Mesendoderm (in vitro differentiated cells): ENCODE measurements around the gene HGF.

Experiments used
- DNase-seq: peaks from one replicate; pipeline ENCODE4 v3.0.0; 2013
- H2AK5ac ChIP-seq: 2 replicates; pipeline ENCODE4 v1.6.1; 2013; ENCODE audit warnings: low read length, inconsistent platforms
- H2BK120ac ChIP-seq: 2 replicates; pipeline ENCODE4 v1.6.1; 2013; ENCODE audit warnings: low read depth, mild to moderate bottlenecking, low read length, moderate library complexity, mixed read lengths
- H2BK15ac ChIP-seq: replicated peaks from 2 replicates; pipeline ENCODE4 v1.6.1; 2013; ENCODE audit warnings: low read depth, mild to moderate bottlenecking, moderate library complexity
- H2BK5ac ChIP-seq: 2 replicates; pipeline ENCODE4 v1.6.1; 2013; ENCODE audit warnings: low read length, inconsistent platforms
- H3K18ac ChIP-seq: 2 replicates; pipeline ENCODE4 v1.6.1; 2013; ENCODE audit warnings: mild to moderate bottlenecking, low read length, mixed read lengths
- H3K23ac ChIP-seq: one replicate; pipeline ENCODE4 v1.6.1; 2013; ENCODE audit warnings: low read length
- H3K27ac ChIP-seq: 2 replicates; pipeline ENCODE4 v1.5.1; 2013; ENCODE audit warnings: low read depth, mild to moderate bottlenecking, inconsistent platforms, low read length, moderate library complexity
- H3K27me3 ChIP-seq: 2 replicates; pipeline ENCODE4 v1.6.1; 2013; ENCODE audit warnings: low read length, control low read depth, mild to moderate bottlenecking, inconsistent platforms; ENCODE audit not compliant: insufficient read depth, poor library complexity
- H3K36me3 ChIP-seq: 2 replicates; pipeline ENCODE4 v1.6.1; 2013; ENCODE audit warnings: low read length, inconsistent platforms; ENCODE audit not compliant: control insufficient read depth, insufficient read depth
- H3K4ac ChIP-seq: one replicate; pipeline ENCODE4 v1.6.1; 2013; ENCODE audit warnings: low read depth, mild to moderate bottlenecking, low read length, moderate library complexity
- H3K4me1 ChIP-seq: 2 replicates; pipeline ENCODE4 v1.6.1; 2013; ENCODE audit warnings: low read depth, low read length, inconsistent platforms; ENCODE audit not compliant: control insufficient read depth
- H3K4me2 ChIP-seq: 2 replicates; pipeline ENCODE4 v1.6.1; 2013; ENCODE audit warnings: low read length
- H3K4me3 ChIP-seq: 2 replicates; pipeline ENCODE4 v1.5.1; 2013; ENCODE audit warnings: mild to moderate bottlenecking, low read length
- H3K56ac ChIP-seq: one replicate; pipeline ENCODE4 v1.6.1; 2013; ENCODE audit warnings: low read length
- H3K79me1 ChIP-seq: 2 replicates; pipeline ENCODE4 v1.6.1; 2013; ENCODE audit warnings: low read length, inconsistent platforms
- H3K79me2 ChIP-seq: 2 replicates; pipeline ENCODE4 v1.6.1; 2013; ENCODE audit warnings: mild to moderate bottlenecking, low read length; ENCODE audit not compliant: control insufficient read depth, insufficient read depth
- H3K9ac ChIP-seq: 2 replicates; pipeline ENCODE4 v1.6.1; 2013; ENCODE audit warnings: low read length, inconsistent platforms
- H4K5ac ChIP-seq: one replicate; pipeline ENCODE4 v1.6.1; 2013; ENCODE audit warnings: low read length
- H4K8ac ChIP-seq: one replicate; pipeline ENCODE4 v1.6.1; 2013; ENCODE audit warnings: low read depth, mild to moderate bottlenecking, control low read depth, low read length, moderate library complexity
- WGBS: extraction: QIAGEN DNeasy Blood & Tissue Kit; methylation state at CpG from one replicate; pipeline ENCODE4 v1.1.7; 2013; ENCODE audit warnings: low lambda C conversion rate, missing lambda C conversion rate; ENCODE audit not compliant: insufficient coverage; ENCODE audit errors: extremely low coverage; 5-methylcytosine and 5-hydroxymethylcytosine counted together

Gene HGF

GRCh38 chr7:81777697-81778096, 7.8 kb upstream of the HGF start:
- Histone ChIP-seq H3K23ac (no peak overlapping the region), H2BK5ac (no peak overlapping the region)

GRCh38 chr7:81776948-81777630, 7.2 kb upstream of the HGF start:
- Histone ChIP-seq H2BK5ac (no peak overlapping the region), H3K4me1 (no peaks in the 10 kb centered on the region), H3K9ac (no peak overlapping the region), H3K27ac (no peak overlapping the region), H4K8ac (no peak overlapping the region), H3K36me3 (no peaks in the 10 kb centered on the region), H3K4ac (no peak overlapping the region), H2BK120ac (no peak overlapping the region), H3K4me2 (no peak overlapping the region), H4K5ac (no peak overlapping the region), H3K18ac (no peak overlapping the region), H3K79me2 (no peaks in the 10 kb centered on the region), H3K79me1 (no peaks in the 10 kb centered on the region), H3K56ac (no peak overlapping the region), H2BK15ac (no peak overlapping the region), H3K23ac (no peak overlapping the region), H3K27me3 (no peaks in the 10 kb centered on the region), H3K4me3 (no peak overlapping the region), H2AK5ac (no peak overlapping the region)
- peak; percentile 18 for DNase-seq
- no CpG with 5 or more reads among the region's 5 CpGs for WGBS

More at GRCh38 chr7:81777697-81778096, 7.8 kb upstream of the HGF start:
- H3K36me3 ChIP-seq = no peaks in the 10 kb centered on the region
- H4K5ac ChIP-seq = no peak overlapping the region
- no peak overlapping the region for H3K4me2 ChIP-seq
- H3K79me1 ChIP-seq = no peaks in the 10 kb centered on the region
- no peak overlapping the region for H3K4ac ChIP-seq
- no peaks in the 10 kb centered on the region for H3K4me1 ChIP-seq
- H3K9ac ChIP-seq = no peak overlapping the region
- no peak overlapping the region for H3K27ac ChIP-seq
- H3K4me3 ChIP-seq = no peak overlapping the region
- no peak overlapping the region for H2BK15ac ChIP-seq
- no peaks in the 10 kb centered on the region for H3K27me3 ChIP-seq
- H4K8ac ChIP-seq = no peak overlapping the region
- no peak overlapping the region for H2AK5ac ChIP-seq
- no peak overlapping the region for H3K56ac ChIP-seq
- no peak overlapping the region for H3K18ac ChIP-seq
- no peak overlapping the region for H2BK120ac ChIP-seq
- no peak for DNase-seq
- no peaks in the 10 kb centered on the region for H3K79me2 ChIP-seq

GRCh38 chr7:81776161-81776560, 6.3 kb upstream of the HGF start:
- Histone ChIP-seq H3K4me1 (no peaks in the 10 kb centered on the region), H2AK5ac (no peak overlapping the region), H3K23ac (no peak overlapping the region), H3K27ac (no peak overlapping the region), H2BK120ac (no peak overlapping the region), H3K27me3 (no peaks in the 10 kb centered on the region), H3K4me2 (no peak overlapping the region), H3K9ac (no peak overlapping the region), H3K79me2 (no peaks in the 10 kb centered on the region), H3K79me1 (no peaks in the 10 kb centered on the region), H3K36me3 (no peaks in the 10 kb centered on the region), H4K8ac (no peak overlapping the region), H3K4ac (no peak overlapping the region), H3K56ac (no peak overlapping the region), H2BK5ac (no peak overlapping the region), H3K4me3 (no peak overlapping the region), H3K18ac (no peak overlapping the region), H4K5ac (no peak overlapping the region), H2BK15ac (no peak overlapping the region)
- WGBS = no CpG with 5 or more reads among the region's 1 CpG
- no peak for DNase-seq

GRCh38 chr7:81775560-81775959, 5.7 kb upstream of the HGF start:
- no peak overlapping the region for H3K18ac ChIP-seq
- no peaks in the 10 kb centered on the region for H3K36me3 ChIP-seq
- H3K9ac ChIP-seq = no peak overlapping the region
- H3K27me3 ChIP-seq = no peaks in the 10 kb centered on the region
- H2BK120ac ChIP-seq = no peak overlapping the region
- no CpG with 5 or more reads among the region's 2 CpGs for WGBS
- H4K5ac ChIP-seq = no peak overlapping the region
- H2BK15ac ChIP-seq = no peak overlapping the region
- H3K4ac ChIP-seq = no peak overlapping the region
- no peak for DNase-seq
- H3K4me2 ChIP-seq = no peak overlapping the region
- H3K27ac ChIP-seq = no peak overlapping the region
- H3K79me1 ChIP-seq = no peaks in the 10 kb centered on the region
- H3K4me1 ChIP-seq = no peaks in the 10 kb centered on the region
- no peak overlapping the region for H2AK5ac ChIP-seq
- no peak overlapping the region for H3K4me3 ChIP-seq
- no peak overlapping the region for H3K56ac ChIP-seq
- H3K23ac ChIP-seq = no peak overlapping the region
- no peak overlapping the region for H2BK5ac ChIP-seq
- no peak overlapping the region for H4K8ac ChIP-seq
- no peaks in the 10 kb centered on the region for H3K79me2 ChIP-seq

- Histone ChIP-seq H3K9ac (no peak overlapping the region), H3K27ac (no peak overlapping the region), H3K27me3 (no peaks in the 10 kb centered on the region), H4K5ac (no peak overlapping the region), H3K4ac (no peak overlapping the region), H3K4me3 (no peak overlapping the region), H3K79me1 (no peaks in the 10 kb centered on the region), H2BK120ac (no peak overlapping the region), H4K8ac (no peak overlapping the region), H3K4me1 (peaks cover 2% of the 10 kb centered on the region), H3K18ac (no peak overlapping the region), H2AK5ac (no peak overlapping the region), H3K4me2 (no peak overlapping the region), H3K79me2 (no peaks in the 10 kb centered on the region), H3K23ac (no peak overlapping the region), H3K56ac (no peak overlapping the region), H3K36me3 (no peaks in the 10 kb centered on the region), H2BK5ac (no peak overlapping the region), H2BK15ac (no peak overlapping the region)
- no CpG with 5 or more reads among the region's 5 CpGs for WGBS
- DNase-seq = no peak
Measured at GRCh38 chr7:81774551-81774950, 4.7 kb upstream of the HGF start.

GRCh38 chr7:81770728-81771223, 929 bp upstream of the HGF start:
- Histone ChIP-seq H2BK5ac (no peak overlapping the region), H3K36me3 (no peaks in the 10 kb centered on the region), H3K27me3 (no peaks in the 10 kb centered on the region), H3K18ac (no peak overlapping the region), H3K4me1 (peaks cover 2% of the 10 kb centered on the region), H3K4me2 (no peak overlapping the region), H3K23ac (no peak overlapping the region), H3K27ac (no peak overlapping the region), H2BK120ac (no peak overlapping the region), H3K56ac (no peak overlapping the region), H3K9ac (no peak overlapping the region), H2AK5ac (no peak overlapping the region), H3K79me1 (no peaks in the 10 kb centered on the region), H4K5ac (no peak overlapping the region), H3K79me2 (no peaks in the 10 kb centered on the region), H3K4me3 (no peak overlapping the region), H4K8ac (no peak overlapping the region), H2BK15ac (no peak overlapping the region), H3K4ac (no peak overlapping the region)
- no CpG with 5 or more reads among the region's 7 CpGs for WGBS
- no peak for DNase-seq
